HG03442 (cell line): ENCODE measurements around the gene CSNK1D.
"Not testable (repeated sequence)": the region's sequence is repeated elsewhere in the genome, so short reads cannot be mapped to it uniquely, and the experiment has no call there.

Experiments used
- ATAC-seq: cut with Tn5 transposase; IDR thresholded peaks from one replicate; pipeline ENCODE4 v1.9.1; 2021; ENCODE audit warnings: mild to moderate bottlenecking, moderate library complexity; ENCODE audit not compliant: unreplicated experiment

CSNK1D gene

DNA sequence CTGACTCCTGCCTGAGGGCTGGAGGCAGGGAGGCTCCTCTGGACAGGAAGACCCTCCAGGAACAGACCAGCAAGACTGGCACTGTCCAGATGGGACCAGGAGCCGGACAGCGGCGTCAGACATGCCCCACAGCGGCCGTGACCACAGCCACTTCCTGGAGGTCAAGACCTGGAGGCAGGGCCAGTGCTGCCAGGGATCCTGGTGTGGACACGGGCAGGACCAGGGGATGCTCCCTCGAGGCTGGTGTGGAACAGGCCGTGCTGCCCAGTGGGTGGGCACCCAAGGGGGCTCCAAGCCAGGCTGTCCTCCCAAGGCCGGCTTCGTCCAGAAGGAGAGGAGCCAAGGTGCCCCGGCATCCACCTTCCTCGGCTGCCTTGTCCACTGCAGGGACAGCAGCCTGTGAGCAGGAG, 56.4 kb downstream of the CSNK1D start:
- no peak for ATAC-seq

- no peak for ATAC-seq
Measured at GRCh38 chr17:82216301-82217119, 57.0 kb downstream of the CSNK1D start.

DNA sequence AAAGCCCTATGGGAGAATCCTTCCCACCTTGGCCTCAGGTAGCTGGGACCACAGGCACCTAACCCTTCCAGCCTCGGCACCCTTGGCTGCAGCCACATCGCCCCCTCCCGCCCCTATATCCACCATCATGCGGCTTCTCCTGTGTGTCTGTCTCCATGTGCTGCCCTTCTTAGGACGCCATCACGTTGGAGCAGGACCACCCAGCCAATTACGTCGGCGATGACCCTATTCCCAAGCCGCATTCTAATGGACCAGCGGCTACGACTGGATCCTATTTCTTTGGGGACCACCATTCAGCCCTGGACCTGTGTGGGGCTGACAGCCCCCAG, 57.6 kb downstream of the CSNK1D start:
- ATAC-seq: no peak

- no peak for ATAC-seq
Measured at GRCh38 chr17:82215095-82215971, 58.2 kb downstream of the CSNK1D start.

DNA sequence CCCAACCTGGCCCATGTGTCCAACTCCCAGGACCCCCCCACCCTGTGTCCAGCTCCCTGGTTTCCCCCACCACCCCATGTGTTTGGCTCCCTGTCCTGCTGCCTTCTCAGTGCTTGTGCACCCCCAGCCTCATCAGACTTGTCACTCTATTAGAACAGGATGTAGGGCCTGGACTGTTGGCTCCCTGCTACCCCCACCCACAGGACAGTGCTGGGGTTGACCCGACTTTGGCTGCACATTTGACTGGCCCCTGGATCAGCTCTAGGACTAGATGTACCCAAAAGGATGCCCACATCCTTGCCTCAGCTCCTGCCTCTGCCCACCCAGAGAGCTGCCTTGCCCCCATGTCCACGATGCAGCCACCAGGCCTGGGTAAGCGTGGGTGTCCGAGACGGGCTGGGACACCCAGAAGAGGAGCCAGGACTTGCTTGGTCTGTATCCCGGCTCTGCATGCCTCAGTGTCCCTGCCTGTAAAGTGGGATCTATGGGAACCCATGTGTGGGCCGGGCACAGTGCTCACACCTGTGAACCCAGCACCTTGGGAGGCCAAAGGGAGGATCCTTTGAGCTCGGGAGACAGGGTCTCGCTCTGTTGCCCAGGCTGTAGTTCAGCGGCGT, 59.4 kb downstream of the CSNK1D start:
- no peak for ATAC-seq

GRCh38 chr17:82213251-82214011, 60.1 kb downstream of the CSNK1D start:
- peak; percentile 12 for ATAC-seq

GRCh38 chr17:82212331-82213250, 60.9 kb downstream of the CSNK1D start, which contains the start of gene CCDC57:
TSS of gene CCDC57 (minus strand) at chr17:82212842. CDS start at chr17:82201944, 10,898 bp downstream.
- ATAC-seq: peak; percentile 45

DNA sequence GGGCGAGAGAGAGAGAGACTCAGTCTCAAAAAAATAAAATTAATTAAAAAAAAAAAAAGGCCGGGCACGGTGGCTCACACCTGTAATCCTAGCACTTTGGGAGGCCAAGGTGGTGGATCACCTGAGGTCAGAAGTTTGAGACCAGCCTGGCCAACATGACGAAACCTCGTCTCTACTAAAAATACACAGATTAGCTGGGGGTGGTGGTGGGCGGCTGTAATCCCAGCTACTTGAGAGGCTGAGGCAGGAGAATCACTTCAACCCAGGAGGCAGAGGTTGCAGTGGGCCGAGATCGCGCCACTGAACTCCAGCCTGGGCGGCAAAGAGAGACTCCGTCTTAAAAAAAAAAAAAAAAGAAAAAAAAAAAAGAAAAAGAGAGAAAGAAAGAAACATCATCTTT, 62.8 kb downstream of the CSNK1D start:
- not testable (repeated sequence) for ATAC-seq

DNA sequence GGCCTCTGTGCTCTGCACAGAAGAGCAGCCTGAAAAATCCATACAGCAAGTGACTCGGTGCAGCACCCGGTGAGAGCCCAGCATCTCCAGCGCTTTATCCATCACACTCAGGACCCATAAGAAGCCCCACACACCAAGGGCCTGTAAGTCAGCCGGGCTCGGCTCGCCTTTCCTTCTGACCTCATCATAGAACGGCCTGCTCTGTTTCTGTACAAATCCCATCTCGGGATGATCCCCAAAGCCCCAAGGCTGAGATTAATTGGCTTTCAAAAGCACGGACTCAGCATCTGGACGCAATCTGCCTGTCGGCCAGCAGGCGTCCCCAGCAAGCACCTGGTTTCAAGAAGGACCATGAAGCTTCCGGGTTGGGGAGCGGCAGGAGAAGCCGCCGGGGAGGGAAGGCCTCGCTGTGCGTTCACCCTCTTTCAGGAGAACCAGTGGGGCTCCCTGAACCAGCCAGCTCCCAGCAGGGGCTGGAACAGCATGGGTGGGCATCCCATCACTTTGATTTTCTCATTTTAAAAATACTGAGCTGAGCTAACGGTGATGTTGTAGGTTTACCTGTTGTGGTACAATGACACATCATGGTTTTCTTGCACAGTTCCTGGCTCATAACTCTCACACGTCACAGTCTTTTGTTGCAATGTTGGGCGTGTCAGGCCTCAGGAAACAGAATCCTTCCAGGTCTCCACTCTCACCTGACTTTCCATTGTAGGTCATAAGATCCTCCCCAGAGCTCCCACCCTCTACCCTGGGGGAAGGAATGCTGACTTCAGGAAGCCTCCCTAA, 67.6 kb downstream of the CSNK1D start:
- peak; percentile 71 for ATAC-seq

DNA sequence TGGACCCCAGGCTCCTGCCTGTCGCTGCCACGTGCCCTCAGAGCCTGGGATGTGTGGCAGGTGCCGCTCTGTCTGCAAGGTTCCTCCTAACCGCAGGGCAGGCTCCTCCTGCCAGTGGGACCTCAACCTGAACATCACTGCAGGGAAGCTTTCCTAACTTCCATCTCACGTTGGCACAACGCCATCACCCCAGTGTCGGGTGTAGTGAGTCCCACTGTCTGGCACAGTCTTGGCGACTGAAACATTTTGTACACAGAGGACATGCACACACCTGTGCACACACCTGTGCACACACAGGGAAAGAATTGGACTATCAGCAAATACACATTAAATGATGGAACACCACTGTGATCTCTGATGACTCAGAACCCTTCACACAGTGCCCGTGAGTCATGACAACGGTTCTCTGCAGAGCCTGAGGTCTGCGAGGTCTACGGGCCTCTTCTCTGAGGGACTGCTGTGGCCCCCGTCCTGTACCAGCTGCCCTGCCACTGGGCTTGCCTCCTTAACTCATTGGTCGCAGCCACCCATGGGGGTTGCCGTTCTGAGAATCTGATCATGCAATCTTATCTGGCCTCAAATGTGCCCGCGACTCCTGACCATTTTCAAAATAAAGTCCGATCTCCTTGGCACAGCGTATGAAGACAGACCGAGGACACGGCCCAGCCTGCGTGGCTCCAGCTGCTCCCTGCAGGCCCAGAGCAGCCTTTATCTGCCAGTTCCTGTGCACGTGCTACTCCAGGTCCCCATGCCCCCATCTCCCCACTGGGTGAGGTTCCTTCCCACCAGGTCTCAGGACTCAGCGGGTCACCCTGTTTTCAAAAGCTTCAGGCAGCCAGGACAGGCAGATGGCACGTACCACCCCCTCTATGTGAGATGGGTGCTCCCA, 68.4 kb downstream of the CSNK1D start:
- ATAC-seq: no peak

GRCh38 chr17:82203920-82204319, 69.6 kb downstream of the CSNK1D start:
- no peak for ATAC-seq

- no peak for ATAC-seq
Measured at GRCh38 chr17:82202981-82203380, 70.5 kb downstream of the CSNK1D start.

DNA sequence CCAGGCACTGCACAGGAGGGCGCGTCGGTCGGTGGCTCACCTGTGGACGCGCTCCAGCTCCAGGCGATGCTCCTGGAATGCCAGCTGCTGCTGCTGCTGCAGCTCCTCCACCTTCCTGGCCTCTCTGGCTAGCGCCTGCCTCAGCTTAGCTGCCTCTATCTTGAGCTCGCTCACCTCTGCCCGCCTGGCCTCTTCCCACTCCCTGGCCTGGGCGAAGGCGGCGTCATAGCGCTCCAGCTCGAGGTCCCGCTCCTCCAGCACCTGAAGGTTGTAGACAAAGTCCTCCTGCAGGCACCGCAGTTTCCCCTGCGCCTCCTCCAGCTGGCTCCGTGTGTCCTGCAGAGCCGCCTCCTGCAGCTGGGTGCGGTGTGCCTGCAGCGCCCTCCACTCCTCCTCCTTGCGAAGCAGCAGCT, 72.0 kb downstream of the CSNK1D start:
- no peak for ATAC-seq

DNA sequence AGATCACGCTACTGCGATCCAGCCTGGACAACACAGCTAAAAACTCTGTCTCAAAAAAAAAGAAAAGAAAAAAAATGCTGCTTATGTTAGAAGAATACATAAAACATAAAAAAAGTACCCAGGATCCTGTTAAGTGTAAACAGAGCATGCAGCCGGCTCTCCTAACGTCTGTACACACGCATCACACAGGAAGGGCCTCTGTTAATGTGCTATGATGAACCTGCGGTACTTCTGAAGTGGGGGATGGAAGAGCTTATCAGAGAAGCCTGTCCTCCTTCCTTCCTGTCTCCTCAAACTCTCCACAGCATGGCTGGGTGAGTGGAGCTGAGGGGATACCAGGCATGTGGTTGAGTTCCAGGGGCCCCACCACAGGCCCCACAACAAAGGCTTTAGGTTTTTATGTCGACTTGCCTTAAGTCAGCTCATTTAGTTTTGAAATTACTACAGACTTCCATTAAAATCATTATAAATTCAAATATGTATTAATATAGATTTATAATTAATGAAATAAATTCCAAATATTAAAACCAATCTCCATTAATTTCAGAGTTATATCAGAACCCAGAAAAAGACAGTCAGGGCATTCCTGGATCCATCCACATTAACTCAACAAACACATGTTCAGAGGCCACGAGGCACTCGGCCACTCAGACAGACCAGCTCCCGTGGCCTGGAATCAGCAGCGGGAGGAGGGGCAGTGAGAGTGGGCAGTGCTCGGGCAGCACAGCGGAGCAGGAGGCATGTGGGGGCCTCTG, 72.6 kb downstream of the CSNK1D start:
- no peak for ATAC-seq

DNA sequence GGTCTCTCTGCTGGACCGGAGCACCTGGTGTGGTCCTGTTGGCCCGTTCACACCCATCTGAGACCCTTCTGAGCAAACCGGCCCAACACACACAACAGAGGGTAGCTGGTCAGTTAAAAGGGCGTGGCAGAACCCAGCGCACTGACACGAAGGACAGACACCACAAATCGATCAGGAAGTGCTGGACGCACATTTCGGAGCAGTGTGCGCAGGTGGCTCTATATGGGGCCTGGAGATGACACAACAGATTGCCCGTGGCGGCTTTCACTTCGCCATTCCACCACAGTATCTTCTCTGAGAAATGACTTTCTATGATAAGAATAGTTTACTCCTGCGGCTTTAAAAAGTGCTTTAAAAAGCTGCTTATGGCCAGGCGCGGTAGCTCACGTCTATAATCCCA, 73.4 kb downstream of the CSNK1D start:
- no peak for ATAC-seq

- ATAC-seq: no peak
Measured at GRCh38 chr17:82199496-82199895, 74.0 kb downstream of the CSNK1D start.

DNA sequence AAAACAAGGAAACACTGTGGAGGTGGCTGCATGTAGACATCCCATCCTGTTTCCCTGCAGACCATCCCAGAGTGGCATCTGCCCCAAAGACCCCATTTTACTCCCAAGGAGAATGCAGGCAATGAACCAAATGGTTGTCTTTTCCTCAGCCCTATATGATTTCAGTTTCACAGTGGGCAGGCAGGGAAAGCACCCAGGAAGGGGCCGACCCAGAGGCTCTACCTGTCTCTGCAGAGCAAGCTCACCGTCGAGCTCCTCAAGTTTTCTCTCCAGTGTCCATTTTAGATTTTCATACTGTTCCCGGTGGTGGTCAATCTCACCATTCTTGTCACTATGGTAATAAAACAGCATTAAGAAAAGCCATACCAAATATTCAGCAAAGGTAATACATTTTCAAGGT, 75.4 kb downstream of the CSNK1D start:
- no peak for ATAC-seq
